AG04450 (cell line): ENCODE measurements around the gene PRR16. TPM values are rescaled to one million over a fixed set of nuclear protein-coding genes. Genes with fewer than 3 reads are reported as not detected.

Source experiments
- CTCF ChIA-PET: fragments of 300-600, 350-600 bp; formaldehyde crosslinking; extraction: SDS; loops from one replicate; lab custom pipeline; 2022; ENCODE audit warnings: antibody characterized with exemption, inconsistent platforms; lab: Charles Lee
- POLR2A ChIA-PET: fragments of 350-600 bp; formaldehyde crosslinking; extraction: SDS; loops from one replicate; lab custom pipeline; 2021; ENCODE audit warnings: antibody characterized with exemption, inconsistent platforms; lab: Yijun Ruan, JAX
- DNase-seq: peaks from one replicate; pipeline ENCODE4 v3.0.0-alpha.2; 2011; ENCODE audit warnings: low read depth, low spot score
- H3K27ac ChIP-seq: one replicate; pipeline ENCODE4 v1.5.1; 2012; ENCODE audit warnings: low read depth, low read length, control low read depth
- H3K27me3 ChIP-seq: one replicate; pipeline ENCODE4 v1.6.0; 2012; ENCODE audit warnings: low read length; ENCODE audit not compliant: control insufficient read depth, insufficient read depth
- H3K4me3 ChIP-seq: 2 replicates; pipeline ENCODE4 v1.5.1; 2011; ENCODE audit warnings: mild to moderate bottlenecking, low read depth, low read length, control low read depth
- H3K9me3 ChIP-seq: 2 replicates; pipeline ENCODE4 v1.5.1; 2012; ENCODE audit warnings: low read length; ENCODE audit not compliant: control insufficient read depth, insufficient read depth
- polyA plus RNA-seq: library from polyadenylated mRNA; depleted of rRNA; stranded (reverse); fragments of >200 nt; gene quantifications from 2 replicates; pipeline ENCODE4 v1.2.3, GENCODE V29; 2011
- TF ChIP-seq, protein P1 (sequence below): IDR thresholded peaks from 2 replicates; pipeline ENCODE4 v1.5.1; 2011; ENCODE audit warnings: low read depth, low read length, control low read depth, inconsistent platforms

Gene PRR16
- polyA plus RNA-seq, 1 experiment, result 26.8 TPM

DNA sequence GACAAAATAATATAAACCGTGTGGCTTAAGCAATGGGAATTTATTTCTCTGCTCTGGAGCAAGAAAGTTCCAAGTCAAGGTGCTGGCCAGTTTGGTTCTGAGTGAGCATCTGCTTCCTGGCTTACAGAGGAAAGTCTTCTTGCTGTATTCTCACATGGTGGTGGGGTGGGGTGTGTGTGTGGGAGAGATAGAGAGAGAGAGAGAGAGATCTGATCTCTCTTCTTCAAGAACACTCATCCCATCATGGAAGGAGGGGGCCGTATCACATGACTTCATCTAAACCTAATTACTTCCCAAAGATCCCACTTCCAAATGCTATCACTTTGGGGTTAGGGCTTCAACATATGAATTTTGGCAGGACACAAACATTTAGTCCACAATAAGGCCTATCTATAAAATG is 91.2 kb downstream of the PRR16 start:
- TF ChIP-seq, protein P1, sequence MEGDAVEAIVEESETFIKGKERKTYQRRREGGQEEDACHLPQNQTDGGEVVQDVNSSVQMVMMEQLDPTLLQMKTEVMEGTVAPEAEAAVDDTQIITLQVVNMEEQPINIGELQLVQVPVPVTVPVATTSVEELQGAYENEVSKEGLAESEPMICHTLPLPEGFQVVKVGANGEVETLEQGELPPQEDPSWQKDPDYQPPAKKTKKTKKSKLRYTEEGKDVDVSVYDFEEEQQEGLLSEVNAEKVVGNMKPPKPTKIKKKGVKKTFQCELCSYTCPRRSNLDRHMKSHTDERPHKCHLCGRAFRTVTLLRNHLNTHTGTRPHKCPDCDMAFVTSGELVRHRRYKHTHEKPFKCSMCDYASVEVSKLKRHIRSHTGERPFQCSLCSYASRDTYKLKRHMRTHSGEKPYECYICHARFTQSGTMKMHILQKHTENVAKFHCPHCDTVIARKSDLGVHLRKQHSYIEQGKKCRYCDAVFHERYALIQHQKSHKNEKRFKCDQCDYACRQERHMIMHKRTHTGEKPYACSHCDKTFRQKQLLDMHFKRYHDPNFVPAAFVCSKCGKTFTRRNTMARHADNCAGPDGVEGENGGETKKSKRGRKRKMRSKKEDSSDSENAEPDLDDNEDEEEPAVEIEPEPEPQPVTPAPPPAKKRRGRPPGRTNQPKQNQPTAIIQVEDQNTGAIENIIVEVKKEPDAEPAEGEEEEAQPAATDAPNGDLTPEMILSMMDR, result no peak
- ChIA-PET CTCF (no interaction called here), POLR2A (no interaction called here)
- Histone ChIP-seq H3K4me3 (no peak overlapping the region), H3K9me3 (no peaks in the 10 kb centered on the region), H3K27ac (no peak overlapping the region), H3K27me3 (no peaks in the 10 kb centered on the region)
- DNase-seq, result no peak

DNA sequence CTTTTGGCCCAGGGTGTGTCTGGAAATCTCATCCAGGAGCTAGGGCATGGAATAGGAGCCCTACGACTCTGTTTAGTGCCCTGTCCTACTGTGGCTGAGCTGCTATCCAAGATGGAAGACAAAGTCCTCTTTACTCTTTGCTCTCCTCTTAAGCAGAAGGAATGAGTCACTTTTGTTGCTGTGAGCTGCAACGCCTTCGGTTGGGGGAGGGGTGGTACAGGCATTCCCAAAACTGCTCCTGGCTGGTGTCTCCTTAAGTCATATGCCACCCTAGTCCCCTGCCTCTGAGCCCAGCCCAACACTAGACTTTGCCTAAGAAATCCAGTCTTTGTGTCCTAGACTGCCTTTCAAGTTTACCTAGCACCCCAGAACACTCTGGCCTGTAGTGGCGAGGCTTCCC is 99.9 kb downstream of the PRR16 start:
- Histone ChIP-seq H3K27me3 (no peaks in the 10 kb centered on the region), H3K27ac (no peak overlapping the region), H3K9me3 (no peaks in the 10 kb centered on the region), H3K4me3 (no peak overlapping the region)
- ChIA-PET POLR2A (no interaction called here), CTCF (no interaction called here)
- no peak for DNase-seq
- TF ChIP-seq, protein P1, result no peak

DNA sequence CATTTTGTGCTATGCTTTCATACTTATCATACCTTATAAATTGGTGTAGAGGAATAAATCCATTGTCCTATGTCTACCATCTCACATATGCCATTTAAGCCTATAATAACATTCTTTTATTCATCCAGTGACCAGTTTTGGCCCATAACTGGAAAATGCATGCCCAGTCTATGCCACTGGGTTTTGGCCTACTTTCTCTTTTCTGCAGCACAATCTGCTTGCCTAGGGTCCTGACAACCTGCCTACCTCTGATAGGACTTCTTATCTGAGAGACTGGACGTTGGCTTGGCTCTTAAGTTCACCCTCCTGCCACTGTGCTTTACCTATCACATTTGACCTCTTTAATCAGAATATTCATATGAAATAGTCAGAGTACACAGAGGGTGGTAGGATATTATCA is 103.0 kb downstream of the PRR16 start:
- ChIA-PET POLR2A (no interaction called here), CTCF (no interaction called here)
- Histone ChIP-seq H3K27ac (no peak overlapping the region), H3K4me3 (no peak overlapping the region), H3K9me3 (no peaks in the 10 kb centered on the region), H3K27me3 (no peaks in the 10 kb centered on the region)
- no peak for DNase-seq
- TF ChIP-seq, protein P1, result no peak

DNA sequence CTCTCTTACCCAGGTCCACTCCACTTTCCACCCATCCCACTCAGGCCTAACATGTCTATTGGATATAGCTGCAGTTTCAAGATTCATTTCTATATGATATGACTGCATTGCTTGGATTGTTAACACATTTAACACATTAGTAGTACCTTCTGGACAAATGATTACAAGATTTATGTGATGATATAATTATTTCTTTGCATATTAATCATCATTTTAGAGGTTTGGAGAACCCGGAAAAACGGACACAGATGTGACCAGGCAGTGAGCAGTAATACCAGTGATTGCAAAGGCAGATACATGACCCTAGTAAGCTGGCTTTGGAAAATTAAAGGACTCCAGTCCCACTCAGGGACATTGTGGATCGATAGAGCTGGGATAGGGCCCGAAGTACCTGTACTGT is 103.8 kb downstream of the PRR16 start:
- TF ChIP-seq, protein P1, result no peak
- H3K9me3 ChIP-seq, result no peaks in the 10 kb centered on the region
- no peaks in the 10 kb centered on the region for H3K27me3 ChIP-seq
- ChIA-PET POLR2A (no interaction called here), CTCF (no interaction called here)
- DNase-seq, result no peak
- H3K4me3 ChIP-seq, result no peak overlapping the region
- no peak overlapping the region for H3K27ac ChIP-seq

DNA sequence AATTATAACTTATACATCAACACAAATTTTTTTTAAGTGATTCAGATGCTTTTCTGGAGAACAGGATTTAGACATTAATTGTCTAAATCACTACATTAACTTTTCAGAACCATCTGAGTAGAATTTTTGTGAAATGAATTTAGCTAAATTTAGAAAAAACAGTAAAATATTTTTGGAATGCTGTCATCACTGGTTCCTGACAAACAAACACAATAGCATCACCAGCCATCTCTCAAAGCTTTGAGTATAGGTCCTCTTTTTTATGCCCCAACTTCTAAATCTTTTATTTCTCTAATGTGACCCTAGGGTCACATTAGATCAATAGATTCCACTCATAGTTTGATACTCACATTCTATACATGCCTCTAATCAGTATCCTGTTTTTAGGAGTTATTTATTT is 104.6 kb downstream of the PRR16 start:
- Histone ChIP-seq H3K9me3 (no peaks in the 10 kb centered on the region), H3K4me3 (no peak overlapping the region), H3K27ac (no peak overlapping the region), H3K27me3 (no peaks in the 10 kb centered on the region)
- POLR2A ChIA-PET, result no interaction called here
- DNase-seq, result no peak
- CTCF ChIA-PET, result no interaction called here
- TF ChIP-seq, protein P1, result no peak
